SU-DHL-6 (cell line): ENCODE measurements around the gene RNF167.

ENCODE experiments used
- H2AFZ ChIP-seq: fragments of 200-600 bp; sonication (generic); 2 replicates; pipeline ENCODE4 v1.6.1; 2014; ENCODE audit warnings: low read depth, mild to moderate bottlenecking, moderate library complexity, mixed read lengths, antibody characterized with exemption, low read length; ENCODE audit not compliant: severe bottlenecking
- H3F3A ChIP-seq: fragments of 200-600 bp; shearing (Covaris generic); 2 replicates; pipeline ENCODE4 v1.6.0; 2016; ENCODE audit warnings: antibody characterized with exemption, mild to moderate bottlenecking; ENCODE audit not compliant: insufficient read depth
- H3K27ac ChIP-seq: fragments of 200-600 bp; sonication (generic); 2 replicates; pipeline ENCODE4 v1.5.1; 2016; ENCODE audit warnings: low read depth, mild to moderate bottlenecking, low read length, moderate library complexity, mixed read lengths
- H3K27me3 ChIP-seq: fragments of 200-600 bp; sonication (generic), shearing (Covaris generic); 2 replicates; pipeline ENCODE4 v1.6.0; 2014; ENCODE audit warnings: mild to moderate bottlenecking, low read length
- H3K36me3 ChIP-seq: fragments of 200-600 bp; sonication (generic); 2 replicates; pipeline ENCODE4 v1.6.1; 2014; ENCODE audit warnings: mild to moderate bottlenecking, low read length, mixed read lengths
- H3K4me2 ChIP-seq: fragments of 300-600, 200-600 bp; shearing (Covaris generic), sonication (generic); 2 replicates; pipeline ENCODE4 v1.6.0; 2014; ENCODE audit warnings: low read length, low read depth, mild to moderate bottlenecking; ENCODE audit not compliant: poor library complexity, severe bottlenecking
- H3K4me3 ChIP-seq: fragments of 200-600 bp; sonication (generic); 2 replicates; pipeline ENCODE4 v1.5.1; 2014; ENCODE audit warnings: antibody characterized with exemption, low read length, mild to moderate bottlenecking, mixed read lengths; ENCODE audit not compliant: insufficient read depth, poor library complexity, severe bottlenecking
- H3K79me2 ChIP-seq: fragments of 200-600 bp; sonication (generic); 2 replicates; pipeline ENCODE4 v1.6.1; 2014; ENCODE audit warnings: mild to moderate bottlenecking, low read length, moderate library complexity; ENCODE audit not compliant: insufficient read depth
- H3K9ac ChIP-seq: fragments of 200-600 bp; sonication (generic); 2 replicates; pipeline ENCODE4 v1.7.0; 2014; ENCODE audit warnings: mild to moderate bottlenecking, low read length
- H3K9me2 ChIP-seq: fragments of 200-600 bp; sonication (generic); replicated peaks from 2 replicates; pipeline ENCODE4 v1.6.1; 2014; ENCODE audit warnings: low read length; ENCODE audit not compliant: insufficient read depth
- H3K9me3 ChIP-seq: fragments of 200-600 bp; sonication (generic); 2 replicates; pipeline ENCODE4 v1.6.1; 2014; ENCODE audit warnings: low read length, mixed read lengths; ENCODE audit not compliant: insufficient read depth
- H4K20me1 ChIP-seq: fragments of 200-600 bp; sonication (generic); 2 replicates; pipeline ENCODE4 v1.6.1; 2014; ENCODE audit warnings: low read depth, mild to moderate bottlenecking, antibody characterized with exemption, low read length, moderate library complexity, mixed read lengths
- CTCF ChIP-seq: fragments of 200-600 bp; sonication (generic); IDR thresholded peaks from one replicate; pipeline ENCODE4 v1.5.1; 2017; ENCODE audit warnings: antibody characterized with exemption, mild to moderate bottlenecking, low read length, moderate library complexity; ENCODE audit not compliant: insufficient read depth, poor library complexity, severe bottlenecking
- EZH2phosphoT487 ChIP-seq: fragments of 200-600 bp; sonication (generic), shearing (Covaris generic); conservative IDR thresholded peaks from 2 replicates; pipeline ENCODE4 v1.6.1; 2018; ENCODE audit warnings: mild to moderate bottlenecking, antibody characterized with exemption, low read length, moderate library complexity, mixed read lengths

Gene RNF167

DNA sequence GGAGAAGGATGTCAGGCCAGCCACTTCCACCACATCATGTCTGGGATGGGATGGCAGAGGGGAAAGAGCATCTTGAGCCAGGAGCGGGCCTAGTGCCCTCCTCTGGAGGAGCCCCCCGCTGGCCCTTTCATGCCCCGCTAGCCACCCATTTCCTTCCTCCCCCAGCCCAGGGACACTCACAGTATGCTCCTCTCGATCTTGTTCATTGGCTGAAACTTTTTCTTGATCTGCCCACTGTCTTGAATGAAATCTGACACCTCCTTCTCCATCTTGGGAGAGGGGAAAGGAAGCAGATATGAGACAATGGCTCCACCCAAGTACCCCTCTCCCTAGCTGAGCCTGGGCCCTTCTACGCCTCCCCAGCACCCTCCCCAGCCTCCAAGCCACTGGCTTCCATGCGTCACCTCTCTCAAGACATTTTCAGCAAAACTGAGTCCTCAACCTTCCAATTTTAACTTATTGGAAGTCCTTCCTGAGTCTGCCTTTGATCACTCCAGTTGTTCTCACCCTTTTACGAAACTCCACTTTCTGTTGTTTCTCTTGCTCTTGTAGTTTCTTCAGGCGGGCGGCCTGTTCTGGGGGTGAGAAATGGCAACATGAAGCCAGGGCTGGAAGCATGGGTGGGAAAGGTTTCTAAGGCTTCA, 20.3 kb downstream of the RNF167 start:
- TF ChIP-seq CTCF, result no peak
- H3K27me3 ChIP-seq, result no peaks in the 10 kb centered on the region
- H3K27ac ChIP-seq, result no peak overlapping the region
- no peaks in the 10 kb centered on the region for H3K79me2 ChIP-seq
- no peaks in the 10 kb centered on the region for H3K9me3 ChIP-seq
- H3F3A ChIP-seq, result no peaks in the 10 kb centered on the region
- no peak overlapping the region for H2AFZ ChIP-seq
- no peak overlapping the region for H3K9ac ChIP-seq
- no peaks in the 10 kb centered on the region for H3K9me2 ChIP-seq
- H4K20me1 ChIP-seq, result no peaks in the 10 kb centered on the region
- no peak overlapping the region for H3K4me2 ChIP-seq
- no peaks in the 10 kb centered on the region for H3K36me3 ChIP-seq
- no peak overlapping the region for H3K4me3 ChIP-seq

DNA sequence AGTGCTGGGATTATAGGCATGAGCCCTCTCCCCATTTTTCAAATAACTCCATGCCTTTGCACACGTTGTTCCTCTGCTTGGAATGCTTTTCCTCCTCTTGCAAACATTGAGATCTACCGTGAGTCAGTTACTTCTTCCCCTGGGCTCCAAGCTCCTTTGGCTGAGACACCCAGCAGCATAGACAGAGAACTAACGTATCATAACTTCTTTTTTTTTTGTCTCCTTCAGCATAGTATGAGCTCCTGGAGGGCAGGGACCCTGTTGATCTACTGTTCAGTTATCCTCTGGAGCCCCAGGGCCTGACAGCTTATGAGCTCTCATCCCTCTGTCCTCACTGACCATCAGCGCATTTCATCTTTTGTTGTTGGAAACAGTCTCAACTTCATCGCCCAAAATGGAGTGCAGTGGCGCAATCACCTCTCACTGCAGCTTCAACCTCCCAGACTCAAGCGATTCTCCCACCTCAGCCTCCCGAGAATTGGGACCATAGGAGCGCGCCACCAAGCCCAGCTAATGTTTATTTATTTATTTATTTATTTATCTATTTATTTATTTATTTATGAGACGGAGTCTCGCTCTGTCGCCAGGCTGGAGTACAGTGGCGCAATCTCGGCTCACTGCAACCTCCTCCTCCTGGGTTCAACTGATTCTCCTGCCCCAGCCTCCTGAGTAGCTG, 25.4 kb downstream of the RNF167 start:
- Histone ChIP-seq H3K27ac (no peak overlapping the region), H3K4me2 (no peak overlapping the region)
- no peak for TF ChIP-seq EZH2phosphoT487
- no peak for TF ChIP-seq CTCF

DNA sequence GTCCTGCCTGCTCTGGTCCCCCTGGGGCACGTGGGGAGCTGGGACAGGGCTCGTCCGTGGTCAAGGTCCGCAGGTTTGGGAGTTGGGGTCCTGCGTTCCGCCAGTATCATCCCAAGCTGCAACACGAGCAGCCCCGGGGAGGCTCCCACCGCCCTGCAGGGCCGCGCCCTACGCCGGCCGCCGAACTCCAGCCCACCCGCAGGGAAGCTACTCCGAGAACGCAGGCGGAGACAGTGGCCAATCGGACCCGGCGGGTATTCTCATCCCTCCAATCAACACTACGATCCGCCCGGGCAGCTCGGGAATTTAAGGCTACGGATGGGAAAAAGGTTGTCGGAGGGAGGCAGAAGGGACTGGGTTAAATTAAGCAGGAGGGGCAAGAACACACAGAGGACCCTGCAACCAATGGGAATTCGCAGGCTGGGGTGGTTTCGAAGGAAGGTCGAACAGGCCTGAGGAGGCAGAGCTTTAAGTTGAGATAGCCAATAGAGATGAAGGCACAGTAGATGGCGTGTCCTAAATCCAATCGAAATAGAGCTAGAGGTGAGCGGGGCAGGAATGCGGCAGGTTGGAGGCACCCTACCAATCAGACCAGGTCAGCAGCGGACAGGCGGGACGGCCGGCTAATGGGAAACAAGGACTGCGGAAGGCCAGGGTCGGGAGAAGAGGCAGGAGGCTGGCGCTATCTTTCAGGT, 26.9 kb downstream of the RNF167 start:
- Histone ChIP-seq H3K27me3 (no peaks in the 10 kb centered on the region), H3K4me3 (peak overlapping the region; percentile 70), H3K4me2 (peak overlapping the region; percentile 92), H3K36me3 (no peaks in the 10 kb centered on the region), H3K9me3 (no peaks in the 10 kb centered on the region), H3F3A (no peaks in the 10 kb centered on the region), H3K9ac (peak overlapping the region; percentile 81), H3K27ac (peak overlapping the region; percentile 73), H3K9me2 (no peaks in the 10 kb centered on the region), H3K79me2 (peaks cover 8% of the 10 kb centered on the region; the same call in 1 of the 2 replicates), H2AFZ (peak overlapping the region; percentile 55), H4K20me1 (no peaks in the 10 kb centered on the region)
- TF ChIP-seq CTCF, result no peak
- TF ChIP-seq EZH2phosphoT487, result no peak

More for the DNA sequence above, 25.4 kb downstream of the RNF167 start:
- Histone ChIP-seq H3K4me3 (no peak overlapping the region), H3K9me3 (no peaks in the 10 kb centered on the region), H3K9ac (no peak overlapping the region), H2AFZ (no peak overlapping the region), H3K9me2 (no peaks in the 10 kb centered on the region), H3K36me3 (no peaks in the 10 kb centered on the region), H3F3A (no peaks in the 10 kb centered on the region), H4K20me1 (no peaks in the 10 kb centered on the region), H3K27me3 (no peaks in the 10 kb centered on the region), H3K79me2 (peaks cover 8% of the 10 kb centered on the region; the same call in 1 of the 2 replicates)
